Measurements from ENCODE around the gene NPIPA1. TPM values are rescaled to one million over a fixed set of nuclear protein-coding genes. Genes with fewer than 3 reads are reported as not detected.
"Not testable (repeated sequence)": the region's sequence is repeated elsewhere in the genome, so short reads cannot be mapped to it uniquely, and the experiment has no call there.

NPIPA1 gene
- total RNA-seq, 4 donors from 2014 or later, result 13.5 to 183 (median 59.6) TPM

DNA sequence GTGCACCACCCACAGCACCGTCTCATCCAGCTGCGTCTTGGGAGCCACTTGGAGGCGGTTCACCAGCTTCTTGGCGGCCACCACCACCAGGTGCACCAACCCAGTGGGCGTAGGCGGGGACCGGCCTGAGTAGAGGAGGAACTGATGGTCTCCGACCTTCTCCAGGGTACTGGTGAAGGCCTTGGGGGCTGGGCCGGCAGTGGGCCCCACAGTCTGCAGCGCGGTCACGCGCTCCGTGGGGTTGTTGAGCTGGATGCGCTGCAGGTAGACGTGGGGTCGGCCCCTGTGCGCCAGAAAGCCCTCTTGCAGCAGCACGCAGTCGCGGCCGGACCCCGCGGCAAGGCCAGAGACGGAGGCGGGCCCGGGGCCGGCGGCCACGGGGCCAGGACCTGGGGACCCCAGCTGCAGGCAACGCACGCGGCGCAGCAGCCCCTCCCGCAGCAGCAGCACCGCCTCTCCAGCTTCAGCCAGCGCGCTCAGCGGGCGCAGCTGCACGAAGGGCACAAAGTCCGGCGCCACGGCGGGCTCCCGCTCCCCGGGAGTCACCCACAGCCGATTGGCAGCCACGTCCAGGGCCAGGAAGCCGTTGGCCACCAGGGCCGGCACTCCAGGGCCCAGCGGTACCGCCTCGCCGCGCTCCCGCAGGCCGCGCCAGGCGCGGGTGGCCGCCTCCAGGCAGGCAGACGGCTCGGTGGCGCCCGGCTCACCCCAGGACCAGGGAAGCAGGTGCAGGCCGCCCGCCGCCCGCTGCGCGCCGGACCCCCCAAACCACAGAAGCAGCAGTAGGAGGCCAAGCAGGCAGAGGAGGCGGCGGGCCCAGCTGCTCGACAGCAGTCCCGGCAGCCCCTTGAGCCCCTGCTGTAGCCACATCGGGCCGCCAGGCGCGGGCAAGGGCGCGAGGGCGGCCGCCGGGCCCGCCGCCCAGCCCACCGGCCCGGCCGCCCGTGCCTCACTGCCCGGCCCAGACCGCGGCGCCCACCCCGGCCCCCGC lies 52.3 kb downstream of the NPIPA1 start:
- H3K4me3 ChIP-seq; H3K27me3 ChIP-seq; H3K4me1 ChIP-seq; H3K36me3 ChIP-seq; H3K27ac ChIP-seq; H3K9me3 ChIP-seq; DNase-seq; intact Hi-C loops (cut with DNase I; ENCODE audit: low total_unique reads): not testable (repeated sequence)

DNA sequence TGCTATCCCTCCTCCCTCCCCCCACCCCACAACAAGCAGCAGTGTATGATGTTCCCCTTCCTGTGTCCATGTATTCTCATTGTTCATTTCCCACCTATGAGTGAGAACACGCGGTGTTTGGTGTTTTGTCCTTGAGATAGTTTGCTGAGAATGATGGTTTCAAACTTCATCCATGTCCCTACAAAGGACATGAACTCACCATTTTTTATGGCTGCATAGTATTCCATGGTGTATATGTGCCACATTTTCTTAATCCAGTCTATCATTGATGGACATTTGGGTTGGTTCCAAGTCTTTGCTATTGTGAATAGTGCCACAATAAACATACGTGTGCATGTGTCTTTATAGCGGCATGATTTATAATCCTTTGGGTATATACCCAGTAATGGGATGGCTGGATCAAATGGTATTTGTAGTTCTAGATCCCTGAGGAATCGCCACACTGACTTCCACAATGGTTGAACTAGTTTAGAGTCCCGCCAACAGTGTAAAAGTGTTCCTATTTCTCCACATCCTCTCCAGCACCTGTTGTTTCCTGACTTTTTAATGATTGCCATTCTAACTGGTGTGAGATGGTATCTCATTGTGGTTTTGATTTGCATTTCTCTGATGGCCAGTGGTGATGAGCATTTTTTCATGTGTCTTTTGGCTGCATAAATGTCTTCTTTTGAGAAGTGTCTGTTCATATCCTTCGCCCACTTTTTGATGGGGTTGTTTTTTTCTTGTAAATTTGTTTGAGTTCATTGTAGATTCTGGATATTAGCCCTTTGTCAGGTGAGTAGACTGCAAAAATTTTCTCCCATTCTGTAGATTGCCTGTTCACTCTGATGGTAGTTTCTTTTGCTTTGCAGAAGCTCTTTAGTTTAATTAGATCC lies 56.3 kb downstream of the NPIPA1 start:
- H3K27me3 ChIP-seq; intact Hi-C loops (cut with DNase I; ENCODE audit: low total_unique reads); H3K4me1 ChIP-seq; H3K9me3 ChIP-seq; H3K27ac ChIP-seq; H3K4me3 ChIP-seq; H3K36me3 ChIP-seq; DNase-seq: not testable (repeated sequence)

GRCh38 chr16:14996702-14997101 lies 59.5 kb downstream of the NPIPA1 start:
- H3K4me1 ChIP-seq; DNase-seq; H3K4me3 ChIP-seq; H3K27me3 ChIP-seq; H3K36me3 ChIP-seq; H3K27ac ChIP-seq; H3K9me3 ChIP-seq; intact Hi-C loops (cut with DNase I; ENCODE audit: low total_unique reads): not testable (repeated sequence)

DNA sequence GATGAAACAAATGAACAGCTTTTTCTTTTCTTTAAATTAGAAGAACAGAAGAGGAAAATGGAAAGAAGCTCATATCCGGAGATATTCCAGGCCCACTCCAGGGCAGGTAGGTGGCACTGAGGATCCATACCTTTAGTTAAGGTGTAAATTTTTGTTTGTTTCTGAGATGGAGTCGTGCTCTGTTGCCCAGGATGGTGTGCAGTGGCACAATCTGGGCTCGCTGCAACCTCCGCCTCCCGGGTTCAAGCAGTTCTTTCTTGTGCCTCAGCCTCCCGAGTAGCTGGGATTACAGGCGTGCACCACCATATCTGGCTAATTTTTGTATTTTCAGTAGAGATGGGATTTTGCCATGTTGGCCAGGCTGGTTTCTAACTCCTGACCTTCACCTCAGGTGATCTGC lies 61.1 kb downstream of the NPIPA1 start:
- H3K27me3 ChIP-seq; H3K4me1 ChIP-seq; H3K27ac ChIP-seq; H3K4me3 ChIP-seq; H3K36me3 ChIP-seq; H3K9me3 ChIP-seq; DNase-seq; intact Hi-C loops (cut with DNase I; ENCODE audit: low total_unique reads): not testable (repeated sequence)

DNA sequence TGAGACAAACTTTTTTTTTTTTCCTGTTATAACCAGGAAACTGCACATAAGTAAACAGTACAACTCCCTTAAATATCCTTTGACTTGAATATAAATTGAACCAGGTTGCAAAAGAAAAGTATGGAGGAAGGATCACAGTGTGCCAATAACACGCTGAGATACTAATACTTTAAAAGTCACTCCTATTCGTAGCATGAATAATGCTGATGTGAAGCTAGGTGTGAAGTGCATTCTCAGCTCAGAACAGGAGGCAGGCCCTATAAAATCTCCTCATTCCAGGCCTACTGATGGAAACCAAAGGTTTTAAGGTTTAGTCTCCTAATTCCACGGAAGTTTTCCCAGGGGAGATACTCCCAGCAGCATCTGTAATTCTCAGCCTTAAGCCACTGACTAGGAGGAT lies 62.6 kb downstream of the NPIPA1 start:
- intact Hi-C loops (cut with DNase I; ENCODE audit: low total_unique reads); H3K9me3 ChIP-seq: not testable (repeated sequence)

More for the DNA sequence above, 62.6 kb downstream of the NPIPA1 start:
- not testable (repeated sequence) for H3K27ac ChIP-seq, H3K4me3 ChIP-seq, H3K36me3 ChIP-seq, DNase-seq, H3K4me1 ChIP-seq, H3K27me3 ChIP-seq

MicroRNA genes within 50 kb of the gene (microRNA counts, 767-probe panel; counts per million panel counts)
- microRNA hsa-miR-3180-3p (0 counts per million in 2 donors), microRNA hsa-miR-3180-5p (0 counts per million in 2 donors)

Small RNA genes within 50 kb of the gene (microRNA-seq; reads per million reads assigned to microRNA genes)
- gene MIR3180-1 (ENCODE audit: borderline microRNAs expressed, borderline replicate concordance) (not detected), gene MIR3670-1 (ENCODE audit: borderline microRNAs expressed, borderline replicate concordance) (not detected), gene MIR6511A1 (ENCODE audit: borderline microRNAs expressed, borderline replicate concordance) (not detected), gene MIR6770-1 (ENCODE audit: borderline microRNAs expressed, borderline replicate concordance) (not detected)

Small RNA genes within 50 kb of the gene (small RNA-seq; reads per million reads assigned to genes)
- gene AC138932.4, result not detected
- not detected for gene MIR3180-1
- not detected for gene MIR3670-1
- not detected for gene MIR6511A1
- not detected for gene MIR6770-1
- not detected for gene RF00019

Other genes starting within 250 kb of the NPIPA1 start
- not detected for gene PLA2G10, start 243.1 kb upstream of the NPIPA1 start, total RNA-seq
- 10 to 100 TPM in 1 of 4 donors, 1 to 10 TPM in 1, not detected in 2; 6.0 to 11.5 TPM for gene NPIPA3, start 234.0 kb upstream of the NPIPA1 start, total RNA-seq
- 10 to 100 TPM in 2 of 4 donors, not detected in 2; 11.5 to 14.4 TPM for gene NPIPA2, start 194.9 kb upstream of the NPIPA1 start, total RNA-seq
- gene NOMO1, start 103.7 kb upstream of the NPIPA1 start, total RNA-seq, result 10 to 100 TPM; 19.7 to 93.0 (median 52.0) TPM
- gene PDXDC1, start 37.6 kb downstream of the NPIPA1 start, total RNA-seq, result 10 to 100 TPM; 35.3 to 91.1 (median 63.0) TPM
- gene NTAN1, start 118.6 kb downstream of the NPIPA1 start, total RNA-seq, result 10 to 100 TPM; 20.3 to 41.5 (median 34.8) TPM
- gene RRN3, start 156.8 kb downstream of the NPIPA1 start, total RNA-seq, result 10 to 100 TPM; 24.7 to 56.9 (median 38.1) TPM